Esophagus mucosa (tissue), 1 donor: ENCODE results near the gene HAPLN2. TPM values are rescaled to one million over a fixed set of nuclear protein-coding genes. Genes with fewer than 3 reads are reported as not detected.
A peak's percentile ranks its signal among the peaks of the same experiment; 100 is the strongest.

Source experiments
- ATAC-seq: fragments of 200-7000 bp; cut with Tn5 transposase; one replicate; pipeline ENCODE4 v1.9.1; 2020
- total RNA-seq: library from RNA; stranded (reverse); gene quantifications from one replicate; pipeline ENCODE4 v1.2.4, GENCODE V29; 2023
- donor health status: DM: yes; HTN: yes; CAD: no.

The HAPLN2 gene
- total RNA-seq, 1 donor from 2014 or later, result not detected

DNA sequence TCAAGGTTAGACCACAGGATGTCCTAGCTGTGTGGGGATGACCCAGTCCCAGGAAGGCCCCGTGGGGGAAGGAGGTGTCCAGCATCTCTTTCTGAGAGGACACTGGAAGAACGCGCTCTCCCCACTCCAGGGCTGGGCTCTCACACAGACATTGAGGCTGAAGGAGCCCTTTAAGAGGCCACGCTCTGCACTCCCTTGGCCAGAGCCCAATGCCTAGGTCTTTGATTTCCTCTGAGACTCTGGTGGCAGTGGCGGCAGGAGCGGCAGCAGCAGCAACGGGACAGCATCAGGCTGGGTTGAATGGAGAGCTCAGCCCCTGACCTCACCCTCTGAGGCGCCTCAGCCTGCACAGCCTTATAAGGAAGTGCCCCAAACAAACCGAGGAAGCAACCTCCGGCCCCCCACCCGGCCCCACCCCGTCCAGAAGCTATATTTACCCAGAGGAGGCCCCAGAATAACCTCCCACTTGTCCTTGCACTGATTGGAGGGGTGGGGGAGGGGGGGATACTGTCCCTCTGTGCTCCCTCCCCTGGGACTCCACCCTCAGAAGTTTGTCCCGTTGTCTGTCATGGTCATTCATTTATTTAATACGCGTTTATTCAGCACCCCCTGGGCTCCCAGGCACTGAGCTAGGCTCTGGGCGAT is 45.7 kb downstream of the HAPLN2 start:
- ATAC-seq, result no peak

DNA sequence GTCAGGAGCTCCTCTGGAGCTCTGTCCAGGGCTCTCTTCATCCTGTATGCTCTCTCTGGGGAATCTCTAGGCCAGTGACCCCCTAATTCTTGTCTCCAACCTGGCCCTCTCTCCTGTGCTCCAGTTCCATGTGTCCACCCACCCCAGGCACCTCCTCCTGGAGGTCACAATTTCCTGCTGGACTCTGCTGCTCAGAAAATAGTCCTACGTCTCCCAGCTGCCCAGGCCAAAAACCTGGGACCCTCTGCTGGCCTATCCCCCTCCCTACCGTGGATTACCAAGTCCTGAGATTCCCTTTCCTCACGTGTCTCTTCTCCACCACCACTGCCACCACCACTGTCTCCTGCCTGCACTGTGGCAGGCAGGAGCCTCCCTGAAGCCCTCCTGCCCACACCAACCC is 46.3 kb downstream of the HAPLN2 start:
- no peak for ATAC-seq

GRCh38 chr1:156666862-156667609 is 47.8 kb downstream of the HAPLN2 start:
- ATAC-seq, result peak; percentile 12

GRCh38 chr1:156667610-156667967 is 48.4 kb downstream of the HAPLN2 start:
- no peak for ATAC-seq

- peak; percentile 63 for ATAC-seq
Measured at GRCh38 chr1:156667968-156668709, 48.9 kb downstream of the HAPLN2 start.

- no peak for ATAC-seq
Measured at GRCh38 chr1:156668801-156669637, 49.8 kb downstream of the HAPLN2 start.

DNA sequence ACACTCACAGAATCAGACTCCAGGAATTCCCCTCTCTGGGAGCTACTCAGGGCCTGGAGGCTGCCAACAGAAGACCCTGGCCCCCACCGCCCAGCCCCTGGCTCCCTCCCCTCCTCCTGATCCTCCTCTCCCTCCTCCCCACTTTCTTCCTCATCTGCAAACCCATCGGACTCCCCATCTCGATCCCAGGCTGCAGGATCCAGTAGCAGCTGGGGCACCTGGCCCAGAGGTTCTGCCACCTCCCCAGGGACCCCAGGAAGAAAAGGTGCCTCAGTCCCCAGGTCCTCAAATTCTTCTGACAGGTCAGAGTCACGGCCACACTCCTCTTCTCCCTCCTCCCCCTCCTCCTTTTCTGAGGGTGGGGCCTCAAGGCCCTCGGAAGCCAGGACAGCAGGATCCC is 50.6 kb downstream of the HAPLN2 start:
- no peak for ATAC-seq

- ATAC-seq, result no peak
Measured at GRCh38 chr1:156670359-156670758, 51.1 kb downstream of the HAPLN2 start.

- no peak for ATAC-seq
Measured at GRCh38 chr1:156670791-156671190, 51.6 kb downstream of the HAPLN2 start.

DNA sequence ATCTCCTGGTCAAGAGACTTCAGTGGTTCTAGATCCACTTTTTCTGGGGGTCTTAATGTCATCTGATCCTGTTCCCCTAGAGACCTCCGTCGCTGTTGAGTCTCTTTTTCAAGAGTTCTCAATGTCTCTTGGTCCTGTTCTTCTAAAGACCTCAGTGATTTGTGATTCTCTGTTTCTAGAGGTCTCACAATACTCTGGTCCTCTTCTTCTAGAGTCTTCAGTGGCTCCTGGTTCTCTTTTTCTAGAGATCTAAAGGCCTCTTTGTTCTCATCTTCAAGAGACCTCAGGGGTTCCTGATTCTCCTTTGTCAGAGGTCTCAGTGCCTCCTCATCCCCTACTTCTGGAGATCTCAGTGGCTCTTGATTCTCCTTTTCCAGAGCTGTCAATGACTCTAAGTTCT is 52.6 kb downstream of the HAPLN2 start:
- ATAC-seq, result no peak

DNA sequence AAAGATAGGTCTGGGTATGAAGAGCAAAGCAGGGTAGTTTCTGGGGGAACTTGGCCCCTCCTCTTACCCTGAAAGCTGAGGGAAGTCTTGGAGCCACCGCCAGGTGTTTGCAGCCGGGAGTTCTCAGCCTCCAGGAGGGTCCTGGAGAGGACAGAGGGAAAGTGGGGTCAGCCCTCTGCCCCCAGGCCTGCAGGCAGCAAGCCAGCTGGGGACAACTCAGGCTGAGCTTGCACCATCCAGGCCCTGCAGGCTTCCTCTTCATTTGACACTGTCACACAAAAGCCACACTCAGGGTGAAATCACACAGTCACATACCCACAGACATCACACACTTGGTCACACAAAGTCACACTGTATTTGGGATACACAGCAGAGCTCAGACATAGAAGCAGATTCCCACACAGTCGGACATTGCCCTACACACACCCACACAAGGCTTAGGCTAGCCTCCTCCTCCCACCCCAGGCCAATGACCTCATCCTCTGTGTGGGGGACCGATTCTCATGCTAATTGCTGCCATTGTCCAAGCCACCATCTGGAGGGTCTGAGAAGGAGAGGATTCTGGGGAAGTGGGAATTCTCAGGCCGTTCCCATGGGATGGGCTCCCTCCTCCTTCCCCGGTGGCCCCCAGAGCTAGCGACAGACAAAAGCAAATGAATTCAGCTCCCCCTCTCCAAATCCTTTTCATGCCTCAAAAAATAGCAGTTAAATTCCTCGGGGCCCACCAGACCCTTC is 54.3 kb downstream of the HAPLN2 start:
- no peak for ATAC-seq

Other genes starting within 250 kb of the HAPLN2 start
- gene MEF2D, start 118.6 kb upstream of the HAPLN2 start, total RNA-seq, result 15.0 TPM
- 11.8 TPM for gene IQGAP3, start 46.9 kb upstream of the HAPLN2 start, total RNA-seq
- not detected for gene TTC24, start 39.7 kb upstream of the HAPLN2 start, total RNA-seq
- 80.4 TPM for gene NAXE, start 27.6 kb upstream of the HAPLN2 start, total RNA-seq
- gene GPATCH4, start 17.9 kb upstream of the HAPLN2 start, total RNA-seq, result 20.3 TPM
- gene BCAN, start 22.7 kb downstream of the HAPLN2 start, total RNA-seq, result not detected
- gene NES, start 58.0 kb downstream of the HAPLN2 start, total RNA-seq, result 3.0 TPM
- gene CRABP2, start 86.2 kb downstream of the HAPLN2 start, total RNA-seq, result 1,373 TPM
- 23.5 TPM for gene METTL25B, start 109.1 kb downstream of the HAPLN2 start, total RNA-seq
- gene ISG20L2, start 109.4 kb downstream of the HAPLN2 start, total RNA-seq, result 27.5 TPM
- gene MRPL24, start 121.7 kb downstream of the HAPLN2 start, total RNA-seq, result 67.4 TPM
- gene HDGF, start 132.3 kb downstream of the HAPLN2 start, total RNA-seq, result 205 TPM
- gene PRCC, start 148.1 kb downstream of the HAPLN2 start, total RNA-seq, result 61.1 TPM
- 1.4 TPM for gene SH2D2A, start 197.4 kb downstream of the HAPLN2 start, total RNA-seq
- not detected for gene INSRR, start 239.7 kb downstream of the HAPLN2 start, total RNA-seq
- 0.16 TPM for gene NTRK1, start 241.4 kb downstream of the HAPLN2 start, total RNA-seq